K562 (cell line): ENCODE results near the gene SRD5A1. TPM values are rescaled to one million over a fixed set of nuclear protein-coding genes. Genes with fewer than 3 reads are reported as not detected.

ENCODE experiments used
- ATAC-seq: fragments of 200-7000 bp; cut with Tn5 transposase; 3 replicates; pipeline ENCODE4 v1.9.1; 2020; ENCODE audit warnings: moderate library complexity
- BruUV-seq: library from RNA; stranded (reverse); fragments of 400-500 nt; replicated peaks from 2 replicates; lab custom pipeline; 2021; lab: Mats Ljungman, UMichigan
- CTCF ChIA-PET: fragments of 300-600 bp; formaldehyde crosslinking; extraction: SDS; loops from one replicate; lab custom pipeline; 2021; ENCODE audit warnings: low intra/inter-chr PET ratio; lab: Yijun Ruan, JAX
- POLR2A ChIA-PET: fragments of 300-600, 350-650 bp; sonication (Branson Sonifier 250); formaldehyde crosslinking; extraction: SDS; loops from one replicate; lab custom pipeline; 2021; ENCODE audit warnings: antibody characterized with exemption, inconsistent platforms; lab: Yijun Ruan, JAX
- DNase-seq, 4 experiments: peaks; one replicate each; pipeline versions ENCODE4 v3.0.0 to v3.0.0-alpha.2; 2011 to 2018; ENCODE audit warnings: low spot score in 3 of 4, mixed read lengths in 3 of 4; ENCODE audit errors: extremely low read depth in 1 of 4
- FAIRE-seq: peaks from 2 replicates; lab custom pipeline; 2011; peaks lifted over from hg19 to GRCh38; lab: Jason Lieb, UNC
- H2AFZ ChIP-seq: 2 replicates; pipeline ENCODE4 v1.6.0; 2011; ENCODE audit warnings: low read depth, low read length, control low read depth, inconsistent platforms
- H3K27ac ChIP-seq: fragments of 200-600 bp; 3 replicates; pipeline ENCODE4 v1.8.0; 2011; ENCODE audit warnings: low read depth, mild to moderate bottlenecking, control low read depth, inconsistent platforms, low read length, moderate library complexity, mixed read lengths; ENCODE audit errors: extremely low read depth
- H3K27me3 ChIP-seq, 2 experiments: fragments of 300-600 bp in 1 of 2; 2 replicates in 1 of 2; 3 replicates in 1 of 2; pipeline versions ENCODE4 v1.6.0 to v1.8.0; 2011; ENCODE audit warnings: inconsistent platforms in 2 of 2, low read length in 2 of 2, mild to moderate bottlenecking in 1 of 2, mixed read lengths in 1 of 2, moderate library complexity in 1 of 2; ENCODE audit not compliant: control insufficient read depth in 2 of 2, insufficient read depth in 2 of 2
- H3K36me3 ChIP-seq: fragments of 300-600 bp; 3 replicates; pipeline ENCODE4 v1.8.0; 2011; ENCODE audit warnings: mild to moderate bottlenecking, low read length, inconsistent platforms; ENCODE audit not compliant: control insufficient read depth, insufficient read depth
- H3K4me1 ChIP-seq, 2 experiments: fragments of 200-600 bp in 1 of 2; replicated peaks in 1 of 2; 2 replicates in 1 of 2; 3 replicates in 1 of 2; pipeline versions ENCODE4 v1.5.1 to v1.8.0; 2011; ENCODE audit warnings: inconsistent platforms in 2 of 2, low read length in 2 of 2, mild to moderate bottlenecking in 1 of 2, mixed read lengths in 1 of 2, moderate library complexity in 1 of 2; ENCODE audit not compliant: control insufficient read depth in 2 of 2, insufficient read depth in 2 of 2
- H3K4me2 ChIP-seq: 2 replicates; pipeline ENCODE4 v1.6.1; 2011; ENCODE audit warnings: low read length, control low read depth, inconsistent platforms, mixed read lengths; ENCODE audit not compliant: insufficient read depth
- H3K4me3 ChIP-seq: fragments of 200-600 bp; sonication (generic), shearing (Covaris generic); 2 replicates; pipeline ENCODE4 v1.5.1; 2016; ENCODE audit warnings: control low read depth, inconsistent platforms
- H3K79me2 ChIP-seq: fragments of 200-600 bp; 3 replicates; pipeline ENCODE4 v1.8.0; 2011; ENCODE audit warnings: low read length, inconsistent platforms; ENCODE audit not compliant: control insufficient read depth, insufficient read depth
- H3K9ac ChIP-seq, 2 experiments: 2 replicates each; pipeline versions ENCODE4 v1.6.0 to v1.6.1; 2011; ENCODE audit warnings: low read depth in 2 of 2, low read length in 2 of 2, control low read depth in 1 of 2, inconsistent platforms in 1 of 2, mild to moderate bottlenecking in 1 of 2, mixed read lengths in 1 of 2; ENCODE audit not compliant: insufficient read depth in 1 of 2
- H3K9me1 ChIP-seq: one replicate; pipeline ENCODE4 v1.6.0; 2011; ENCODE audit warnings: inconsistent platforms, mild to moderate bottlenecking, low read length, moderate library complexity; ENCODE audit not compliant: control insufficient read depth, insufficient read depth
- H3K9me3 ChIP-seq: replicated peaks from 2 replicates; pipeline ENCODE4 v1.5.1; 2011; ENCODE audit warnings: low read depth, low read length, inconsistent platforms; ENCODE audit not compliant: control insufficient read depth, insufficient read depth
- H4K20me1 ChIP-seq: replicated peaks from 2 replicates; pipeline ENCODE4 v1.6.1; 2011; ENCODE audit warnings: low read length, inconsistent platforms, mixed read lengths; ENCODE audit not compliant: control insufficient read depth, insufficient read depth
- ARID3A ChIP-seq: IDR thresholded peaks from 2 replicates; pipeline ENCODE4 v1.6.1; 2012; ENCODE audit warnings: low read depth, low read length, improper control_type of control experiment, borderline replicate concordance
- BDP1 ChIP-seq: IDR thresholded peaks from 3 replicates; pipeline ENCODE4 v1.6.1; 2011; ENCODE audit not compliant: insufficient read length, insufficient read depth
- BHLHE40 ChIP-seq: IDR thresholded peaks from 2 replicates; pipeline ENCODE4 v1.6.1; 2011; ENCODE audit warnings: low read length, improper control_type of control experiment
- HES1 ChIP-seq: fragments of 450-650 bp; IDR thresholded peaks from 2 replicates; pipeline ENCODE4 v1.6.1; 2016; ENCODE audit warnings: low read depth, mild to moderate bottlenecking, moderate library complexity
- IRF9 ChIP-seq: fragments of 450-650 bp; IDR thresholded peaks from 2 replicates; pipeline ENCODE4 v1.6.1; 2016; ENCODE audit warnings: missing biosample characterization, missing genetic modification characterization
- MAFK ChIP-seq: IDR thresholded peaks from 2 replicates; pipeline ENCODE4 v1.6.1; 2011; ENCODE audit warnings: low read length, improper control_type of control experiment
- MCM2 ChIP-seq: fragments of 450-650 bp; IDR thresholded peaks from 2 replicates; pipeline ENCODE4 v1.6.1; 2017; ENCODE audit warnings: low read depth, mild to moderate bottlenecking
- PML ChIP-seq: IDR thresholded peaks from 2 replicates; pipeline ENCODE4 v1.6.1; 2012; ENCODE audit warnings: low read length, inconsistent platforms
- PTRF ChIP-seq: fragments of 450-650 bp; IDR thresholded peaks from 2 replicates; pipeline ENCODE4 v1.6.1; 2016; ENCODE audit warnings: mild to moderate bottlenecking, missing genetic modification characterization, missing compliant biosample characterization
- RBM15 ChIP-seq: fragments of 200-400 bp; formaldehyde crosslinking; IDR thresholded peaks from 2 replicates; pipeline ENCODE4 v1.6.1; 2018; ENCODE audit warnings: mild to moderate bottlenecking, low read length, moderate library complexity; ENCODE audit not compliant: insufficient read depth
- RBM34 ChIP-seq: fragments of 200-400 bp; formaldehyde crosslinking; IDR thresholded peaks from 2 replicates; pipeline ENCODE4 v1.6.1; 2018; ENCODE audit warnings: low read length, borderline replicate concordance; ENCODE audit not compliant: insufficient read depth
- ZNF184 ChIP-seq: sonication (generic); formaldehyde crosslinking; IDR thresholded peaks from 2 replicates; pipeline ENCODE4 v1.5.0; 2020; ENCODE audit warnings: missing genetic modification reagents
- WGBS: fragments of 100-300 bp; shearing (Covaris generic); methylation state at CpG from one replicate; pipeline ENCODE4 v1.1.6; 2016; ENCODE audit warnings: low coverage, mixed read lengths; ENCODE audit not compliant: insufficient coverage; ENCODE audit errors: missing lambda C conversion rate; 5-methylcytosine and 5-hydroxymethylcytosine counted together
- in situ Hi-C: fragments of 300-500 bp; cut with MboI; formaldehyde crosslinking; loops from 4 replicates; pipeline ENCODE4 v1.15.0; 2018; ENCODE audit warnings: inconsistent platforms, mixed read lengths
- intact Hi-C: fragments of 100-400 bp; cut with micrococcal nuclease; formaldehyde crosslinking; loops from 2 replicates; pipeline ENCODE4 v1.14.2; 2022
- polyA plus RNA-seq, 8 experiments: library from polyadenylated mRNA; depleted of rRNA in 4 of 8; stranded (reverse) in 5 of 8; unstranded in 3 of 8; fragments of >200 nt; fragmentation: Nextera tagmentation in 2 of 8; fragmentation: Illumina TruSeq in 1 of 8; extraction: Ambion mirVana in 2 of 8; extraction: Trizol in 1 of 8; gene quantifications; 2 replicates each; pipeline versions ENCODE4 v1.2.1 to v1.2.3, GENCODE V29; 2011 to 2014; ENCODE audit warnings: inconsistent platforms in 1 of 8, missing spikeins in 1 of 8
- total RNA-seq, 7 experiments: library from RNA; depleted of rRNA in 6 of 7; stranded (reverse); fragments of >200 nt in 6 of 7; fragmentation: Illumina TruSeq in 2 of 7; extraction: Trizol in 2 of 7; gene quantifications; 2 replicates each; pipeline versions ENCODE4 v1.2.1 to v1.2.3, GENCODE V29; 2011 to 2021; ENCODE audit warnings: low replicate concordance in 1 of 7
- TF ChIP-seq, protein P1 (sequence below): fragments of 450-650 bp; IDR thresholded peaks from 2 replicates; pipeline ENCODE4 v1.6.1; 2014; ENCODE audit warnings: low read depth, mild to moderate bottlenecking, moderate library complexity, borderline replicate concordance
- TF ChIP-seq, protein P2 (sequence below): sonication (generic); formaldehyde crosslinking; IDR thresholded peaks from 2 replicates; pipeline ENCODE4 v1.8.0; 2022; ENCODE audit warnings: missing genetic modification reagents, mild to moderate bottlenecking, borderline replicate concordance

SRD5A1 gene
- total and polyA plus RNA-seq, 9 of the 15 experiments (the other 6 are each of a cell fraction or from before 2014, with no cell fraction given): 1.3 to 22.6 (median 8.1) TPM

- in situ Hi-C loops (no loop called here), intact Hi-C loops (no loop called here)
- TF ChIP-seq HES1 (no peak), PTRF (tag) (no peak), IRF9 (no peak), RBM34 (no peak), ARID3A (no peak), MCM2 (no peak), PML (no peak), ZNF184 (no peak), RBM15 (no peak), BDP1 (no peak), BHLHE40 (no peak), MAFK (no peak)
- TF ChIP-seq, protein P1, sequence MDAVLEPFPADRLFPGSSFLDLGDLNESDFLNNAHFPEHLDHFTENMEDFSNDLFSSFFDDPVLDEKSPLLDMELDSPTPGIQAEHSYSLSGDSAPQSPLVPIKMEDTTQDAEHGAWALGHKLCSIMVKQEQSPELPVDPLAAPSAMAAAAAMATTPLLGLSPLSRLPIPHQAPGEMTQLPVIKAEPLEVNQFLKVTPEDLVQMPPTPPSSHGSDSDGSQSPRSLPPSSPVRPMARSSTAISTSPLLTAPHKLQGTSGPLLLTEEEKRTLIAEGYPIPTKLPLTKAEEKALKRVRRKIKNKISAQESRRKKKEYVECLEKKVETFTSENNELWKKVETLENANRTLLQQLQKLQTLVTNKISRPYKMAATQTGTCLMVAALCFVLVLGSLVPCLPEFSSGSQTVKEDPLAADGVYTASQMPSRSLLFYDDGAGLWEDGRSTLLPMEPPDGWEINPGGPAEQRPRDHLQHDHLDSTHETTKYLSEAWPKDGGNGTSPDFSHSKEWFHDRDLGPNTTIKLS: no peak
- TF ChIP-seq, protein P2, sequence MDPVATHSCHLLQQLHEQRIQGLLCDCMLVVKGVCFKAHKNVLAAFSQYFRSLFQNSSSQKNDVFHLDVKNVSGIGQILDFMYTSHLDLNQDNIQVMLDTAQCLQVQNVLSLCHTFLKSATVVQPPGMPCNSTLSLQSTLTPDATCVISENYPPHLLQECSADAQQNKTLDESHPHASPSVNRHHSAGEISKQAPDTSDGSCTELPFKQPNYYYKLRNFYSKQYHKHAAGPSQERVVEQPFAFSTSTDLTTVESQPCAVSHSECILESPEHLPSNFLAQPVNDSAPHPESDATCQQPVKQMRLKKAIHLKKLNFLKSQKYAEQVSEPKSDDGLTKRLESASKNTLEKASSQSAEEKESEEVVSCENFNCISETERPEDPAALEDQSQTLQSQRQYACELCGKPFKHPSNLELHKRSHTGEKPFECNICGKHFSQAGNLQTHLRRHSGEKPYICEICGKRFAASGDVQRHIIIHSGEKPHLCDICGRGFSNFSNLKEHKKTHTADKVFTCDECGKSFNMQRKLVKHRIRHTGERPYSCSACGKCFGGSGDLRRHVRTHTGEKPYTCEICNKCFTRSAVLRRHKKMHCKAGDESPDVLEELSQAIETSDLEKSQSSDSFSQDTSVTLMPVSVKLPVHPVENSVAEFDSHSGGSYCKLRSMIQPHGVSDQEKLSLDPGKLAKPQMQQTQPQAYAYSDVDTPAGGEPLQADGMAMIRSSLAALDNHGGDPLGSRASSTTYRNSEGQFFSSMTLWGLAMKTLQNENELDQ (CRISPR knock-in tag): no peak
- no peak for DNase-seq
- CTCF ChIA-PET: no interaction called here
- Histone ChIP-seq H3K27ac (no peak overlapping the region), H3K4me2 (no peak overlapping the region), H3K9me1 (no peaks in the 10 kb centered on the region), H3K79me2 (no peaks in the 10 kb centered on the region), H3K9ac (no peak overlapping the region), H3K4me3 (no peak overlapping the region), H3K9me3 (0 out of 2 replicates have a peak, but pooled peaks cover 2% of the 10 kb centered on the region), H3K4me1 (no peaks in the 10 kb centered on the region), H2AFZ (no peak overlapping the region), H3K36me3 (peaks cover 27% of the 10 kb centered on the region), H4K20me1 (no peaks in the 10 kb centered on the region), H3K27me3 (no peaks in the 10 kb centered on the region)
- 80% methylated on average over 13 of the region's 13 CpGs for WGBS
- POLR2A ChIA-PET: no interaction called here
- BruUV-seq: no TSS peak
- no peak for FAIRE-seq
- ATAC-seq: no peak
Measured at GRCh38 chr5:6659941-6660684, 26.9 kb downstream of the SRD5A1 start.
